Measurements from ENCODE around the gene SNCA.

Gene SNCA

DNA sequence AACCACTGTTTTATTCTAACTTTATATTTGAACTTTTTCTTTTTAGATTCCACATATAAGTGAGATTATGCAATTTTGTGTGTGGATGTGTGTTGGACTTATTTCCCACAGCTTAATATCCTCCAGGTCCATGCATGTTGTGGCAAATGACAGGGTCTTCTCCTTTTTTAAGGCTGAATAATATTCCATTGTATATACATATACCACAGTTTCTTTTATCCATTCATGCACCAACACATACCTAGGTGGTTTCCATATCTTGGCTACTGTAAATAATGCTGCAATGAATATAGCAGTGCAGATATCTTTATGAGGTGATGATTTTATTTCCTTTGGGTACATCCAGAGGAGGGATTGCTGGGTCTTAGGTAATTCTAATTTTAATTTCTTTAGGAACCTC, 69.0 kb downstream of the SNCA start:
- no peak overlapping the region for H3K4me3 ChIP-seq (ENCODE audit: control insufficient read depth, low read depth, low read length)
- no peak for DNase-seq (ENCODE audit: low read depth)
- TF ChIP-seq, protein P1, sequence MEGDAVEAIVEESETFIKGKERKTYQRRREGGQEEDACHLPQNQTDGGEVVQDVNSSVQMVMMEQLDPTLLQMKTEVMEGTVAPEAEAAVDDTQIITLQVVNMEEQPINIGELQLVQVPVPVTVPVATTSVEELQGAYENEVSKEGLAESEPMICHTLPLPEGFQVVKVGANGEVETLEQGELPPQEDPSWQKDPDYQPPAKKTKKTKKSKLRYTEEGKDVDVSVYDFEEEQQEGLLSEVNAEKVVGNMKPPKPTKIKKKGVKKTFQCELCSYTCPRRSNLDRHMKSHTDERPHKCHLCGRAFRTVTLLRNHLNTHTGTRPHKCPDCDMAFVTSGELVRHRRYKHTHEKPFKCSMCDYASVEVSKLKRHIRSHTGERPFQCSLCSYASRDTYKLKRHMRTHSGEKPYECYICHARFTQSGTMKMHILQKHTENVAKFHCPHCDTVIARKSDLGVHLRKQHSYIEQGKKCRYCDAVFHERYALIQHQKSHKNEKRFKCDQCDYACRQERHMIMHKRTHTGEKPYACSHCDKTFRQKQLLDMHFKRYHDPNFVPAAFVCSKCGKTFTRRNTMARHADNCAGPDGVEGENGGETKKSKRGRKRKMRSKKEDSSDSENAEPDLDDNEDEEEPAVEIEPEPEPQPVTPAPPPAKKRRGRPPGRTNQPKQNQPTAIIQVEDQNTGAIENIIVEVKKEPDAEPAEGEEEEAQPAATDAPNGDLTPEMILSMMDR (IDR thresholded peaks at IDR 0.05; ENCODE audit: control insufficient read depth, insufficient read depth, low read depth, low read length, missing control alignments) = no peak

DNA sequence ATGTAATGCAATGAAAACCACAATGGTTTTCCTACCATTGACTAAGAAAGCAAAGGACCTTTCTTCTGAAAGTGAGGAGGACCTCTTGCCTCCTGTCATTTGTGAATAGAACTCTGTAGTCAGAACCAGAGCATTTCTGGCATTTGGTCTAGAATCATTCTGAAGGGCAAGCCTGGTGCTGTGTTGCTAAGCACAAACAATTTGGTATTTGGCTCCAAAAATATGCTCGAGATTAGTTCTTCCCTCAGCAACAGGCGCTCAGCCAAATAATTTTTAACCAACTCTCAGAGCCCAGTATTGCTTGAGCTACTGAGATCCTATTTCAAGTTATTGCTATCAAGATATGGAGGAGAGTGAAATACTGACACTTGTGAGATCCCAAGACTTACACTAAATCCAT, 71.0 kb downstream of the SNCA start:
- TF ChIP-seq, protein P1 (IDR thresholded peaks at IDR 0.05; ENCODE audit: control insufficient read depth, insufficient read depth, low read depth, low read length, missing control alignments) = no peak
- no peak overlapping the region for H3K4me3 ChIP-seq (ENCODE audit: control insufficient read depth, low read depth, low read length)
- peak; percentile 29 for DNase-seq (ENCODE audit: low read depth)

DNA sequence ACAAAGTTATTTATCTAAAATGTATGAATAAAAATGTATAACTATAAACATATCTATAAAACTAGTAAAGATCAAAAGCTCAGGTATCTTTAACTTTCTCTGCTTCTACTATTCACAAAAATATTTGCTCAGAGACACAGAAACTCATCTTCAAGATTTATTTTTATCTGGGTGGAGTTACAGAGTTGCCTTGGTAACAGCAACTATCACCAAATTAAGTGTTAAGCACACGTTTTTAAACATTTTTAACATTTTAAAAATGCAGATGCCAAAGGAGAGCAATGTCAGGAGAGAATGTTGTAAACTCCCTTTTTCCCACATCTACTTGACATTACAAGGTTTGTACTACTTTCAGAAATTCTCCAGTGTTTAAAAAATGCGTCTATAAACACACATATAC, 71.4 kb downstream of the SNCA start:
- no peak for DNase-seq (ENCODE audit: low read depth)
- no peak overlapping the region for H3K4me3 ChIP-seq (ENCODE audit: control insufficient read depth, low read depth, low read length)
- TF ChIP-seq, protein P1 (IDR thresholded peaks at IDR 0.05; ENCODE audit: control insufficient read depth, insufficient read depth, low read depth, low read length, missing control alignments) = no peak

DNA sequence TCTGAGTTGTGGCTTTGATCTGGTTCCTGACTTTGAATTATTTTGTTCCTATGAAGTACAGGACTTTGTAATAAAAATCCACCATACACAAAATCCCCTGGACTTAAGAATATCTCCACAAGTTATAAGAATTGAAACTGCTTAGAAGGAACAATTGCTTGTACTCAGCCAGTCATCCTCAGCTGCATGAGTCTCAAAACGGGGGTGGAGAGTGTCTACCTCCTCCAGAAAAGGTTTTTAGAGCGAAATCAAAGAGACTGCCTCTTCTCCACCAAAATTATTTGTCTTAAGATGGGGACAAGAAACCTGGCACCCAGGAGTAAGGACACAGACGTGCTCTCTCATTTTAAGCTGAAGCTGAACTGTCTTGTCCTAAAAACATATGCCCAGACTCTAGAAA, 74.7 kb downstream of the SNCA start:
- H3K4me3 ChIP-seq (ENCODE audit: control insufficient read depth, low read depth, low read length) = no peak overlapping the region
- TF ChIP-seq, protein P1 (IDR thresholded peaks at IDR 0.05; ENCODE audit: control insufficient read depth, insufficient read depth, low read depth, low read length, missing control alignments) = no peak
- DNase-seq (ENCODE audit: low read depth) = no peak

DNA sequence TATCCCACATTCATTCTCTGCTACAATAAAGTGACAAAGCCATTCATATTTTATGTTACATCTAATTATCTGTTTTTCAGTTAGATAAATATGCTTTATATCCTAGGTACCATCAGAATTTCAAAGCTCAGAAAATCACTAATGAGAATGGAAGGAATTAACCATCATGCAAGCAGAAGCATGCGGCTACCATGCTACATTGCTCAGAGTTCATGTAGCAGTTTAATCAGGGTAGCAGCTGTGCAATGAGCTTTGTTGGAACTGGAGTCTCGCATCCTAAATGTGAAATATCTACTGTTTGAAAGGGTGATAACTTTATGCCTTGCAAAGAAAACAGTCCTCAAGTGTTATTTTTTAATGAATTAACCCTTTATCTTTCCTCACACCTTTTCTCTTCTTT, 77.5 kb downstream of the SNCA start:
- TF ChIP-seq, protein P1 (IDR thresholded peaks at IDR 0.05; ENCODE audit: control insufficient read depth, insufficient read depth, low read depth, low read length, missing control alignments) = no peak
- no peak overlapping the region for H3K4me3 ChIP-seq (ENCODE audit: control insufficient read depth, low read depth, low read length)
- no peak for DNase-seq (ENCODE audit: low read depth)

DNA sequence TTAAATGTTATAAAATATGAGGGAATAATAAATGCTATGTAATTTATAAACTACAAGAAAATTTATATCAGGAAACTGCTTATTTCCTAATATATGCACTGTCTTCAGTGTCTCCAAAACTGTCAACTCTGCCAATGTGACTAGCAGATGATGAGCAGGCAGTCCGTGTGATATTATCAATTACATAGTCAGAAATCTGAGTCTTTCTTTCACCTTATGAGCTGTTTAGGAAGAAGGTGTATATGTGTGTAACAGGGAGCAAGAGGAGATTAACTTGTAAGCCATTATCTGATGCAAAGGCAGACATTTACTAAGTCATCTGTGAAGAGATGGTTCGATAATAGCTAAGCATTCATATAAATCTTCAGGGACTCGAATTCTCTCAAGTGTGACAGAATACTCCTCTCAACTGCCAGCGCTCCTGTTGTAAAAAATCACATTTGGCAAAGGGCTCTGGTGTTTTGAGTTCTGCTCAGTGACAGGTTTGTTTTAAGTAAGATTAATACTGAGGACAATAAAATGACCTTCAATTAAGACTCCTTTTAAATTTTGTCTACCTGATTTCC, 79.7 kb downstream of the SNCA start:
- TF ChIP-seq, protein P1 (IDR thresholded peaks at IDR 0.05; ENCODE audit: control insufficient read depth, insufficient read depth, low read depth, low read length, missing control alignments) = no peak
- DNase-seq (ENCODE audit: low read depth) = no peak
- no peak overlapping the region for H3K4me3 ChIP-seq (ENCODE audit: control insufficient read depth, low read depth, low read length)

DNA sequence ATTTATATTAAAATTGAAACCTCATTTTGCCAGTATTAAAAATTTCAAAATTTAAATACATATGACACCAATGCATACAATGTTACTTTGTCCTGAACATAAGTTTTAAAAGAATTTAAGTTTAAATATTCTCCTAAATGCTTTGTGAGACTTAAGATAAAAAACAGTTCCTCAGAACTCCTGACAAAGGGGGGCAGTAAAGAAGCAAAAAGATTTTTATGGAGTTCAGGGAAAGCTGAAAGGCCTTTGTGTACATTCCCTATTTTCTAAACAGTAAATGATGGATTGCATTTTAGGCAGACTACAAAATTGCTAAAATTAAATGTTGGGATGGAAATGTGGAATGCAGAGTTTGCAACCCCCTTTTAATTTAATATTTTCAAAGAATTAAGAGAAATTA, 81.7 kb downstream of the SNCA start:
- DNase-seq (ENCODE audit: low read depth) = no peak
- no peak overlapping the region for H3K4me3 ChIP-seq (ENCODE audit: control insufficient read depth, low read depth, low read length)
- TF ChIP-seq, protein P1 (IDR thresholded peaks at IDR 0.05; ENCODE audit: control insufficient read depth, insufficient read depth, low read depth, low read length, missing control alignments) = peak; percentile 21

Data from AG09309 (cell line).